ENCODE results near the gene RET. TPM values are rescaled to one million over a fixed set of nuclear protein-coding genes. Genes with fewer than 3 reads are reported as not detected.
A peak's percentile ranks its signal among the peaks of the same experiment; 100 is the strongest.

Gene RET
- total and polyA plus RNA-seq, 2 of the 13 experiments (the other 11 are each of a cell fraction or from before 2014, with no cell fraction given), result 0.02 TPM; not detected in 1

- TF ChIP-seq ZNF883 (CRISPR knock-in tag; IDR thresholded peaks at IDR 0.05; ENCODE audit: not compliant biosample characterization) (peak; percentile 77), FOXP1 (IDR thresholded peaks at IDR 0.05) (no peak), FOXP1 (CRISPR knock-in tag; IDR thresholded peaks at IDR 0.05) (no peak), ZNF563 (CRISPR knock-in tag; IDR thresholded peaks at IDR 0.05) (0 out of 2 replicates have a peak, but pooled peaks have one; percentile 53), ZNF570 (CRISPR knock-in tag; IDR thresholded peaks at IDR 0.05; ENCODE audit: borderline replicate concordance) (no peak), SPEN (CRISPR knock-in tag; IDR thresholded peaks at IDR 0.05; ENCODE audit: low read depth) (peak; percentile 53; the same call in 1 of the 2 replicates), GABPB1 (CRISPR knock-in tag; IDR thresholded peaks at IDR 0.05) (peak; percentile 88), ZNF407 (CRISPR knock-in tag; IDR thresholded peaks at IDR 0.05; ENCODE audit: not compliant biosample characterization) (peak; percentile 74), ZNF737 (CRISPR knock-in tag; IDR thresholded peaks at IDR 0.05; ENCODE audit: borderline replicate concordance) (no peak), HNRNPLL (IDR thresholded peaks at IDR 0.05; ENCODE audit: low read depth, low read length, poor library complexity, severe bottlenecking) (no peak), ZNF839 (CRISPR knock-in tag; IDR thresholded peaks at IDR 0.05; ENCODE audit: borderline replicate concordance) (no peak), THYN1 (CRISPR knock-in tag; IDR thresholded peaks at IDR 0.05; ENCODE audit: borderline replicate concordance, low read depth) (no peak), RBM39 (IDR thresholded peaks at IDR 0.05; ENCODE audit: low read depth, low read length, poor library complexity, severe bottlenecking) (peak; percentile 67), TSC22D2 (CRISPR knock-in tag; IDR thresholded peaks at IDR 0.05; ENCODE audit: borderline replicate concordance) (no peak), ZNF598 (CRISPR knock-in tag; IDR thresholded peaks at IDR 0.05; ENCODE audit: borderline replicate concordance) (no peak), ELF3 (CRISPR knock-in tag; IDR thresholded peaks at IDR 0.05) (peak; percentile 37; the same call in 1 of the 2 replicates), ZFP36L2 (CRISPR knock-in tag; IDR thresholded peaks at IDR 0.05) (no peak), ZNF543 (CRISPR knock-in tag; IDR thresholded peaks at IDR 0.05) (peak; percentile 46; the same call in 1 of the 2 replicates), SP2 (CRISPR knock-in tag; IDR thresholded peaks at IDR 0.05) (0 out of 2 replicates have a peak, but pooled peaks have one; percentile 41), FOXA3 (CRISPR knock-in tag; IDR thresholded peaks at IDR 0.05) (peak; percentile 17; the same call in 1 of the 2 replicates), MEF2D (CRISPR knock-in tag; IDR thresholded peaks at IDR 0.05) (no peak), TGIF2 (CRISPR knock-in tag; IDR thresholded peaks at IDR 0.05) (no peak), ZNF329 (CRISPR knock-in tag; IDR thresholded peaks at IDR 0.05; ENCODE audit: low read depth) (no peak), POGZ (CRISPR knock-in tag; IDR thresholded peaks at IDR 0.05) (peak; percentile 59)
These were observed 61.3 kb downstream of the RET start, which contains the start of gene CSGALNACT2 (continued) for GRCh38 chr10:43138021-43138756.

Measured in HepG2 (cell line).